ENCODE data around the gene TGFB2. TPM values are rescaled to one million over a fixed set of nuclear protein-coding genes. Genes with fewer than 3 reads are reported as not detected.

Gene TGFB2
- total RNA-seq, 5 donors from 2014 or later (not counting 1 experiment from before 2014, with no cell fraction given): 0.06 to 0.23 (median 0.23) TPM; not detected in 2

GRCh38 chr1:218407630-218408029 is 62.5 kb downstream of the TGFB2 start:
- Histone ChIP-seq H3K27ac (ENCODE audit: low read length) (no peak overlapping the region), H3K4me3 (ENCODE audit: control insufficient read depth in 1 of 2, extremely low read depth in 1 of 2, low read length in 1 of 2) (no peak overlapping the region), H3K36me3 (ENCODE audit: control insufficient read depth in 2 of 2, extremely low read depth in 1 of 2, insufficient read depth in 1 of 2, low read length in 1 of 2) (no peaks in the 10 kb centered on the region), H3K9me3 (no peaks in the 10 kb centered on the region), H3K4me1 (ENCODE audit: control insufficient read depth in 1 of 2, extremely low read depth in 1 of 2, insufficient read depth in 2 of 2, low read length in 2 of 2) (no peaks in the 10 kb centered on the region), H3K27me3 (replicated peaks in 1 of 2; ENCODE audit: control insufficient read depth in 2 of 2, extremely low read depth in 1 of 2, insufficient read depth in 2 of 2, low read length in 1 of 2) (peaks cover 0 to 3% of the 10 kb centered on the region in 2 experiments)
- WGBS (ENCODE audit: insufficient coverage): no CpG with 5 or more reads among the region's 1 CpG
- Mint-ChIP-seq H3K36me3 (no peaks in the 10 kb centered on the region), H3K27me3 (peaks cover 2 to 10% of the 10 kb centered on the region in 2 donors), H3K27ac (no peak overlapping the region), H3K9me3 (no peaks in the 10 kb centered on the region), H3K4me1 (no peaks in the 10 kb centered on the region), H3K4me3 (no peak overlapping the region)
- DNase-seq (no peak), ATAC-seq (replicated peaks in 1 of 4) (no peak)
- ChIA-PET POLR2A (no interaction called here), CTCF (no interaction called here)

GRCh38 chr1:218408135-218408534 is 63.0 kb downstream of the TGFB2 start:
- ChIA-PET POLR2A (no interaction called here), CTCF (no interaction called here)
- no peaks in the 10 kb centered on the region for H3K9me3 ChIP-seq
- Mint-ChIP-seq H3K4me1 (no peaks in the 10 kb centered on the region), H3K27ac (no peak overlapping the region), H3K27me3 (peaks cover 2 to 10% of the 10 kb centered on the region in 2 donors), H3K4me3 (no peak overlapping the region), H3K9me3 (no peaks in the 10 kb centered on the region), H3K36me3 (no peaks in the 10 kb centered on the region)
- H3K4me1 ChIP-seq (ENCODE audit: control insufficient read depth in 1 of 2, extremely low read depth in 1 of 2, insufficient read depth in 2 of 2, low read length in 2 of 2): no peaks in the 10 kb centered on the region
- no peak overlapping the region for H3K4me3 ChIP-seq (ENCODE audit: control insufficient read depth in 1 of 2, extremely low read depth in 1 of 2, low read length in 1 of 2)
- H3K27me3 ChIP-seq (replicated peaks in 1 of 2; ENCODE audit: control insufficient read depth in 2 of 2, extremely low read depth in 1 of 2, insufficient read depth in 2 of 2, low read length in 1 of 2): peaks cover 0 to 3% of the 10 kb centered on the region in 2 experiments
- WGBS (ENCODE audit: insufficient coverage): 95% methylated on average over 2 of the region's 6 CpGs
- H3K27ac ChIP-seq (ENCODE audit: low read length): no peak overlapping the region
- no peak for DNase-seq
- no peak for ATAC-seq (replicated peaks in 1 of 4)
- no peaks in the 10 kb centered on the region for H3K36me3 ChIP-seq (ENCODE audit: control insufficient read depth in 2 of 2, extremely low read depth in 1 of 2, insufficient read depth in 1 of 2, low read length in 1 of 2)

- Mint-ChIP-seq H3K4me1 (no peaks in the 10 kb centered on the region), H3K9me3 (no peaks in the 10 kb centered on the region), H3K4me3 (no peak overlapping the region), H3K27me3 (peaks cover 2 to 10% of the 10 kb centered on the region in 2 donors), H3K36me3 (no peaks in the 10 kb centered on the region), H3K27ac (no peak overlapping the region)
- no peak overlapping the region for H3K4me3 ChIP-seq (ENCODE audit: control insufficient read depth in 1 of 2, extremely low read depth in 1 of 2, low read length in 1 of 2)
- DNase-seq: no peak
- H3K4me1 ChIP-seq (ENCODE audit: control insufficient read depth in 1 of 2, extremely low read depth in 1 of 2, insufficient read depth in 2 of 2, low read length in 2 of 2): no peaks in the 10 kb centered on the region
- H3K9me3 ChIP-seq: no peaks in the 10 kb centered on the region
- H3K36me3 ChIP-seq (ENCODE audit: control insufficient read depth in 2 of 2, extremely low read depth in 1 of 2, insufficient read depth in 1 of 2, low read length in 1 of 2): no peaks in the 10 kb centered on the region
- 63% methylated on average over 8 of the region's 9 CpGs for WGBS (ENCODE audit: insufficient coverage)
- H3K27me3 ChIP-seq (replicated peaks in 1 of 2; ENCODE audit: control insufficient read depth in 2 of 2, extremely low read depth in 1 of 2, insufficient read depth in 2 of 2, low read length in 1 of 2): peaks cover 0 to 3% of the 10 kb centered on the region in 2 experiments
- H3K27ac ChIP-seq (ENCODE audit: low read length): no peak overlapping the region
- POLR2A ChIA-PET: no interaction called here
- ATAC-seq (replicated peaks in 1 of 4): no peak
- CTCF ChIA-PET: no interaction called here
Observed at GRCh38 chr1:218408942-218409341, 63.8 kb downstream of the TGFB2 start.

DNA sequence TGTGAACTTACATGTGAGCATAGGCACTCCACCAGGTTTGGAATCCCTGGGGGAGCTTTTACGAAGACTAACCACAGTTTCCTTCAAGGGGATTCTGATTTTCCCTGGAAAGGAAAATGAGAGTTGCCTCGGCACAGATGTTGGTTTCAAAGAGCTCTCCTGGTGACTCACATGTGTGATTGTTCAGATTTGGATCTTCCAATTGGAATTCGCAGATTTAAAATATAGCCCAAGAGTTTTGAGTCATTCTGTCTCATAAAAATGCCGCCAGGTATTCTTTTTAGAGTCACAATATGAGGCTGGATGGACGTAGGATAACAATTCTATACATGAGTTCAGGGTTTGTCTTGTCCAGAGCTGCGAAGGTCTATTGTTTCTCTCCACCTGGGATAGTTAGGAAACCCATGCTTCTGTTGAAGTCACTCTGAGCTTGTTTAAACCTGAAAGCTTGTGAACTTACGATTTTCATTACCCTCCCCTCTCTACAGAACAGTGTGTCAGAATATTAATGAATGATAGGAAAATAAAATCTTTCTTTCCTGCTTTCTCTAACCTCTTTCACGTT is 64.9 kb downstream of the TGFB2 start:
- Mint-ChIP-seq H3K27me3 (peaks cover 2 to 10% of the 10 kb centered on the region in 2 donors), H3K36me3 (no peaks in the 10 kb centered on the region), H3K4me1 (no peaks in the 10 kb centered on the region), H3K4me3 (no peak overlapping the region), H3K9me3 (no peaks in the 10 kb centered on the region), H3K27ac (no peak overlapping the region)
- ATAC-seq (replicated peaks in 1 of 4) (no peak), DNase-seq (no peak)
- Histone ChIP-seq H3K4me1 (ENCODE audit: control insufficient read depth in 1 of 2, extremely low read depth in 1 of 2, insufficient read depth in 2 of 2, low read length in 2 of 2) (no peaks in the 10 kb centered on the region), H3K27me3 (replicated peaks in 1 of 2; ENCODE audit: control insufficient read depth in 2 of 2, extremely low read depth in 1 of 2, insufficient read depth in 2 of 2, low read length in 1 of 2) (peaks cover 0 to 3% of the 10 kb centered on the region in 2 experiments), H3K9me3 (no peaks in the 10 kb centered on the region), H3K36me3 (ENCODE audit: control insufficient read depth in 2 of 2, extremely low read depth in 1 of 2, insufficient read depth in 1 of 2, low read length in 1 of 2) (no peaks in the 10 kb centered on the region), H3K4me3 (ENCODE audit: control insufficient read depth in 1 of 2, extremely low read depth in 1 of 2, low read length in 1 of 2) (no peak overlapping the region), H3K27ac (ENCODE audit: low read length) (no peak overlapping the region)
- POLR2A ChIA-PET: no interaction called here
- 73% methylated on average over 2 of the region's 8 CpGs for WGBS (ENCODE audit: insufficient coverage)
- CTCF ChIA-PET: no interaction called here

DNA sequence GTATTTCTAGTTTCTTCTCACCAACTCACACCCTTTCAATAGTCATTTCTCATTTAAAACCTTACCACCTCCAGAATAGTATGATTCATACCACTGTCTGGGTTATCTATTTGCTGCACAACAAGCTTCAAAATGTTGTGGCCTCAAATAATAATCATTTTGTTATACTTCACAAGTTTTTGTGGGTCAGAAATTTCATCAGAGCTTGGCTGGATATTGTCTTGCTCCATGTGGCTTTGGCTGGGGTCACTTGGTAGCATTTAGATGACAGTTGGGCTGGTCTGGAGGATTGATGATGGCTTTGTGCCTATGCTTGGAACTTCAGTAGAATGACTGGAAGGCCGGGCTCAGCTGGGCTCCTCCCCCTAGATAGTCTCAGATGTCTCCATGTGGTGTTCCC is 66.0 kb downstream of the TGFB2 start:
- no peak overlapping the region for H3K27ac ChIP-seq (ENCODE audit: low read length)
- H3K27me3 ChIP-seq (replicated peaks in 1 of 2; ENCODE audit: control insufficient read depth in 2 of 2, extremely low read depth in 1 of 2, insufficient read depth in 2 of 2, low read length in 1 of 2): peaks cover 0 to 3% of the 10 kb centered on the region in 2 experiments
- CTCF ChIA-PET: no interaction called here
- H3K4me1 Mint-ChIP-seq: no peaks in the 10 kb centered on the region
- DNase-seq (no peak), ATAC-seq (replicated peaks in 1 of 4) (no peak)
- no peaks in the 10 kb centered on the region for H3K36me3 ChIP-seq (ENCODE audit: control insufficient read depth in 2 of 2, extremely low read depth in 1 of 2, insufficient read depth in 1 of 2, low read length in 1 of 2)
- no peak overlapping the region for H3K4me3 Mint-ChIP-seq
- no peaks in the 10 kb centered on the region for H3K36me3 Mint-ChIP-seq
- no peak overlapping the region for H3K27ac Mint-ChIP-seq
- H3K9me3 Mint-ChIP-seq: no peaks in the 10 kb centered on the region
- 67% methylated on average over 1 of the region's 1 CpG for WGBS (ENCODE audit: insufficient coverage)
- H3K4me3 ChIP-seq (ENCODE audit: control insufficient read depth in 1 of 2, extremely low read depth in 1 of 2, low read length in 1 of 2): no peak overlapping the region
- peaks cover 2 to 10% of the 10 kb centered on the region in 2 donors for H3K27me3 Mint-ChIP-seq
- POLR2A ChIA-PET: interaction anchor here in 1 of 2 donors (0.6 kb wide), 1 partner anchor 621 kb away, joined by 4 read pairs; no protein-coding TSS in a partner anchor
- H3K4me1 ChIP-seq (ENCODE audit: control insufficient read depth in 1 of 2, extremely low read depth in 1 of 2, insufficient read depth in 2 of 2, low read length in 2 of 2): no peaks in the 10 kb centered on the region
- H3K9me3 ChIP-seq: no peaks in the 10 kb centered on the region

DNA sequence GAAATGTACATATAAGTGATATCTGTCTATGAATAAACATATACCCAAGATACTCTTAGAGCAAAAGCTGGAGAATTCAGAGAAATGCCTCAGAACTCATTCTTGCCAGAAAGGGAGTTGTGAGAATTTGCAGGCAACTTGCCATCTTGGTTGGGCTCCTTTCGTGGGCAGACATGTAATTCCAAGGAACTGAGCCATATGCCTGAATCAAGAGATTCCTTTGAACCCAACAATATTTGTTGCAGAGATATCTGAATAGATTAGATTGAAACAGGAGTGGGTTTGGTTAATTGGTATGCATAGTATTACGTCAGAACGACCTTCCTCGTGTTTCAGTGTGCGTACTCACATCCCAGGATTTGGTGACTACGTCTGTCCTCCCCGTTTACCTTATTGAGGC is 67.0 kb downstream of the TGFB2 start:
- WGBS (ENCODE audit: insufficient coverage): 86% methylated on average over 7 of the region's 7 CpGs
- no peaks in the 10 kb centered on the region for H3K4me1 ChIP-seq (ENCODE audit: control insufficient read depth in 1 of 2, extremely low read depth in 1 of 2, insufficient read depth in 2 of 2, low read length in 2 of 2)
- ATAC-seq (replicated peaks in 1 of 4): no peak
- POLR2A ChIA-PET: no interaction called here
- peaks cover 0 to 4% (median 0%) of the 10 kb centered on the region in 3 donors for H3K9me3 Mint-ChIP-seq
- H3K27me3 Mint-ChIP-seq: peaks cover 2 to 10% of the 10 kb centered on the region in 2 donors
- no peaks in the 10 kb centered on the region for H3K4me1 Mint-ChIP-seq
- no peaks in the 10 kb centered on the region for H3K36me3 ChIP-seq (ENCODE audit: control insufficient read depth in 2 of 2, extremely low read depth in 1 of 2, insufficient read depth in 1 of 2, low read length in 1 of 2)
- H3K4me3 Mint-ChIP-seq: no peak overlapping the region
- peaks cover 0 to 3% of the 10 kb centered on the region in 2 experiments for H3K27me3 ChIP-seq (replicated peaks in 1 of 2; ENCODE audit: control insufficient read depth in 2 of 2, extremely low read depth in 1 of 2, insufficient read depth in 2 of 2, low read length in 1 of 2)
- CTCF ChIA-PET: no interaction called here
- no peaks in the 10 kb centered on the region for H3K36me3 Mint-ChIP-seq
- H3K27ac ChIP-seq (ENCODE audit: low read length): no peak overlapping the region
- H3K4me3 ChIP-seq (ENCODE audit: control insufficient read depth in 1 of 2, extremely low read depth in 1 of 2, low read length in 1 of 2): no peak overlapping the region
- H3K9me3 ChIP-seq: no peaks in the 10 kb centered on the region
- DNase-seq: no peak
- no peak overlapping the region for H3K27ac Mint-ChIP-seq

GRCh38 chr1:218413179-218413578 is 68.0 kb downstream of the TGFB2 start:
- H3K27ac Mint-ChIP-seq: no peak overlapping the region
- H3K36me3 Mint-ChIP-seq: no peaks in the 10 kb centered on the region
- WGBS (ENCODE audit: insufficient coverage): 100% methylated on average over 2 of the region's 10 CpGs
- no peaks in the 10 kb centered on the region for H3K9me3 ChIP-seq
- no peak overlapping the region for H3K27ac ChIP-seq (ENCODE audit: low read length)
- CTCF ChIA-PET: no interaction called here
- peaks cover 0 to 4% (median 0%) of the 10 kb centered on the region in 3 donors for H3K9me3 Mint-ChIP-seq
- no peaks in the 10 kb centered on the region for H3K36me3 ChIP-seq (ENCODE audit: control insufficient read depth in 2 of 2, extremely low read depth in 1 of 2, insufficient read depth in 1 of 2, low read length in 1 of 2)
- POLR2A ChIA-PET: no interaction called here
- ATAC-seq (replicated peaks in 1 of 4) (no peak), DNase-seq (no peak)
- H3K4me3 ChIP-seq (ENCODE audit: control insufficient read depth in 1 of 2, extremely low read depth in 1 of 2, low read length in 1 of 2): no peak overlapping the region
- no peaks in the 10 kb centered on the region for H3K4me1 Mint-ChIP-seq
- no peaks in the 10 kb centered on the region for H3K4me1 ChIP-seq (ENCODE audit: control insufficient read depth in 1 of 2, extremely low read depth in 1 of 2, insufficient read depth in 2 of 2, low read length in 2 of 2)
- peaks cover 0 to 3% of the 10 kb centered on the region in 2 experiments for H3K27me3 ChIP-seq (replicated peaks in 1 of 2; ENCODE audit: control insufficient read depth in 2 of 2, extremely low read depth in 1 of 2, insufficient read depth in 2 of 2, low read length in 1 of 2)
- H3K4me3 Mint-ChIP-seq: no peak overlapping the region
- H3K27me3 Mint-ChIP-seq: peaks cover 2 to 10% of the 10 kb centered on the region in 2 donors
